Skeletal muscle tissue (tissue), 4 donors: ENCODE results near the gene PTPRN2. TPM values are rescaled to one million over a fixed set of nuclear protein-coding genes. Genes with fewer than 3 reads are reported as not detected.

Experiments used
- H3K27ac ChIP-seq: one replicate; pipeline ENCODE4 v1.7.0; 2013; ENCODE audit warnings: mild to moderate bottlenecking, low read depth, low read length, inconsistent platforms
- H3K27me3 ChIP-seq, 3 donors: one replicate each; pipeline ENCODE4 v1.7.0; 2013; ENCODE audit warnings: low read length in 3 of 3; ENCODE audit not compliant: control insufficient read depth in 3 of 3, insufficient read depth in 3 of 3
- H3K36me3 ChIP-seq, 3 donors: one replicate each; pipeline ENCODE4 v1.7.0; 2013; ENCODE audit warnings: low read length in 3 of 3; ENCODE audit not compliant: control insufficient read depth in 3 of 3, insufficient read depth in 3 of 3
- H3K4me1 ChIP-seq, 3 donors: one replicate each; pipeline ENCODE4 v1.7.0; 2013; ENCODE audit warnings: low read length in 3 of 3, mild to moderate bottlenecking in 3 of 3; ENCODE audit not compliant: control insufficient read depth in 3 of 3, insufficient read depth in 3 of 3
- H3K4me3 ChIP-seq, 3 donors: one replicate each; pipeline ENCODE4 v1.7.0; 2013; ENCODE audit warnings: low read length in 3 of 3
- H3K9ac ChIP-seq, 3 donors: one replicate each; pipeline ENCODE4 v1.7.0; 2013; ENCODE audit warnings: low read length in 3 of 3, mild to moderate bottlenecking in 3 of 3, moderate library complexity in 2 of 3, low read depth in 1 of 3
- H3K9me3 ChIP-seq, 3 donors: one replicate each; pipeline ENCODE4 v1.7.0; 2013; ENCODE audit warnings: low read length in 3 of 3; ENCODE audit not compliant: control insufficient read depth in 3 of 3
- total RNA-seq: library from RNA; depleted of rRNA; stranded (reverse); fragments of >200 nt; gene quantifications from one replicate; pipeline ENCODE4 v1.2.3, GENCODE V29; 2014
- donor health status: Osteomylitis.

Gene PTPRN2
- total RNA-seq, 1 donor from 2014 or later, result 1.6 TPM

DNA sequence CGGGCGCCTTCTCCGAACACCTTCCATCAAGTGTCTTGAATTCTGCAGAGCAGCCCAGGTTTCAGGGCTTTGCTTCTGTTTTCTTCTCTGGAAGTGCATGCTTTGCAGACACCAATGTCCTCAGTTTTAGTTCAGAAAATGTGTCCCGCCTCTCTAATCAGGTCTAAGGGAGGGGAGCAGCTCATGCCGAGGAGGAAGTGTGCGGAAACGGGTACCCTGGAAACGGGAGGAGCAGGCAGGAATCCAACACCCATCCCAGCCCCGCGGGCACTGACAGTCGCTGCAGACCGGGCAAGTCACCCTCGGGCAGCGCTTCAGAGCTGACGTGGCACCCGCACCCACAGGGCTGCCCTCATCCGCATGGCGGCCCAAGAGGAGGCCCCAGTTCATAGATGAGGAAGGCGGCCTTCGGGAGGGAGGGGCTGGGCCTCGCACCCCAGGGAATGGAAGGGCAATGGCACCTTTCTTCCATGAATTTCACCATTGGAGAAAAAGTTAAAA is 912.1 kb downstream of the PTPRN2 start:
- no peaks in the 10 kb centered on the region for H3K36me3 ChIP-seq
- peaks cover 9 to 45% (median 19%) of the 10 kb centered on the region in 3 donors for H3K27me3 ChIP-seq
- peaks cover 0 to 2% (median 0%) of the 10 kb centered on the region in 3 donors for H3K9me3 ChIP-seq
- H3K9ac ChIP-seq, result no peak overlapping the region
- no peaks in the 10 kb centered on the region for H3K4me1 ChIP-seq
- no peak overlapping the region for H3K27ac ChIP-seq
- H3K4me3 ChIP-seq, result no peak overlapping the region

DNA sequence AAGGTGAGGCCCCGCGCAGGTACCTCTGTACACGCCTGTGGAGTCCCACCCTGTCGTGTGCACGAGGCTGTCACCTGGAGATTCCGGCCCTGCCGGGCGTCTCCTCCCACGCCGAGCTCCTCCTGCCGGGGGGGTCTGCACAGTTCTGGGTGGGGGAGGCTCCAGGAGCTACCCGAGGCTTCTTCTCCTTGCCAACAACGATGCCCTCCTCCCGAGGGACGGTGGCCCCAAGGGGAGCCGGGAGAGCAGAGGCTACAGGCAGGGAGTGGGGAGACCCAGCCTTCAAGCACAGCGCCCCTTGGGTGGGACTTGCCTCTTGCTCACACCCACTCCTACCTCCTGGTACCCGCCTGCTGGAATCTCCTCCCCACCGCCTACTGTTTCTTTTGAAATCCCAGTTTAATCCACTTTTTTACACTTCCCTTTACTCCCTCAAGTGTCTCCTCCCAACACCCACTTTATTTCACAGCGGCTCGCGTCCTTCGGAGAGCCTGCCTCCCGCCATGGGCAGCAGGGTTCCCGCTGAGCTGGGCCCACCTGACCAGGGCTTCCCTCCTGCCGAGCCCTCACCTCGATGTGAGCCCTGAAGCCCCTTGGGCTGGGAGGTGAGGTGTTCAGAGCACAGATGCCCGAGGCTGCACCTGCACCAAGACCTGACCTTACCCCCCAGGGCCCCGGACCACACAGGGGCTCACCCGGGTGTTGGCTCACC is 912.8 kb downstream of the PTPRN2 start:
- H3K36me3 ChIP-seq, result no peaks in the 10 kb centered on the region
- no peaks in the 10 kb centered on the region for H3K4me1 ChIP-seq
- no peak overlapping the region for H3K9ac ChIP-seq
- peaks cover 0 to 2% (median 0%) of the 10 kb centered on the region in 3 donors for H3K9me3 ChIP-seq
- H3K27ac ChIP-seq, result no peak overlapping the region
- peaks cover 9 to 44% (median 20%) of the 10 kb centered on the region in 3 donors for H3K27me3 ChIP-seq
- no peak overlapping the region for H3K4me3 ChIP-seq

DNA sequence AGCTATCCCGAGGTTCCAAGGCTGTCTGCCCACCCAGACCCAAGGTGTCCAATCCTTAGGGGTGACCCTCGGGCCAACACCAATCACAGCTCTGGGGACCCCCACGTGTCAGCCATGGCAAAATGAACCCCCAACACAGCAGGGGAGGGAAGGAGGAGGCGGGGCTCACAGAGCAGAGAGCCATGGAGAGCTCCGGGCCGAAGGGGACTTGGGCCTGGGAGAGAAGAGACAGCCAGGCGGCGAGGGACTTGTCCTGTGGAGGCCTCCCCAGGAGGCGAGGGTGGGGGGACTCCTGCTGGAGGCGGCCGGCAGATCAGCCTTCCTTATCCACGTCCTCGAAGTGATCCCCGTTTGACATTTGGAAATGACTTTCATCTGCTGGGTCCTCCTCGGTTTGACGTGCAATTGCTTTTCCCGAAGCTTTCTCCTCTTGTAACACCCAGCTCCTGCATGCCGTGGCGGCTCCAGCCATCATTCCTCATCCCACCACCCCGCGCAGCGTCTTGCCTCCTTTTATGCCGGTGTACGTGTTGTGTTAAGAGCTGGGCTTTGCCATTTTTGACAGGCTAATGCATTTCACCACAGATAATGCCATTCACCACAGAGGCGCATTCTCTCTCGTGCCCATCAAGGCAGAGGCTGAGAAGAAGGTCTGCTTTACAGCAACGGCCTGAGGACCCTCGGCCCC is 913.5 kb downstream of the PTPRN2 start:
- peaks cover 9 to 41% (median 18%) of the 10 kb centered on the region in 3 donors for H3K27me3 ChIP-seq
- no peaks in the 10 kb centered on the region for H3K36me3 ChIP-seq
- H3K4me1 ChIP-seq, result no peaks in the 10 kb centered on the region
- H3K9me3 ChIP-seq, result peaks cover 0 to 2% (median 0%) of the 10 kb centered on the region in 3 donors
- H3K9ac ChIP-seq, result no peak overlapping the region
- no peak overlapping the region for H3K4me3 ChIP-seq
- H3K27ac ChIP-seq, result no peak overlapping the region

DNA sequence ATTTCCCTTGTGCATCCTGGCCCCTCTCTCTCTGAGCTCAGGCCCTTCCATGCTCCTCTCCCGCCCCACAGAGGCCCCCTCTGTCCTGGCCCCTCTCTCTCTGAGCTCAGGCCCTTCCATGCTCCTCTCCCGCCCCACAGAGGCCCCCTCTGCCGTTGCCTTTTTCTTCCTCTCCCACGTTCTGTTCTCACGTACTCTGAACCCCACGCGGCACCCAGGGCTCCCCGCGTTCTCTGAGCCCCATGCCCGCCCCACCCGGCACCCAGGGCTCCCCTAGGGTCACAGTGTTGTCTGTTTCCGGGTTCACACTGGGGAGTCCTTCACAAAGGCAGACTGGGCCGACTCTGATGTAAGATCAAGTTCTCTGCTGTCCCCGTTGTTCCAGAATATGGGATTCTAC is 914.0 kb downstream of the PTPRN2 start:
- Histone ChIP-seq H3K27ac (no peak overlapping the region), H3K9me3 (peaks cover 0 to 2% (median 0%) of the 10 kb centered on the region in 3 donors), H3K4me3 (no peak overlapping the region), H3K4me1 (no peaks in the 10 kb centered on the region), H3K27me3 (peaks cover 9 to 41% (median 15%) of the 10 kb centered on the region in 3 donors), H3K36me3 (no peaks in the 10 kb centered on the region), H3K9ac (no peak overlapping the region)

DNA sequence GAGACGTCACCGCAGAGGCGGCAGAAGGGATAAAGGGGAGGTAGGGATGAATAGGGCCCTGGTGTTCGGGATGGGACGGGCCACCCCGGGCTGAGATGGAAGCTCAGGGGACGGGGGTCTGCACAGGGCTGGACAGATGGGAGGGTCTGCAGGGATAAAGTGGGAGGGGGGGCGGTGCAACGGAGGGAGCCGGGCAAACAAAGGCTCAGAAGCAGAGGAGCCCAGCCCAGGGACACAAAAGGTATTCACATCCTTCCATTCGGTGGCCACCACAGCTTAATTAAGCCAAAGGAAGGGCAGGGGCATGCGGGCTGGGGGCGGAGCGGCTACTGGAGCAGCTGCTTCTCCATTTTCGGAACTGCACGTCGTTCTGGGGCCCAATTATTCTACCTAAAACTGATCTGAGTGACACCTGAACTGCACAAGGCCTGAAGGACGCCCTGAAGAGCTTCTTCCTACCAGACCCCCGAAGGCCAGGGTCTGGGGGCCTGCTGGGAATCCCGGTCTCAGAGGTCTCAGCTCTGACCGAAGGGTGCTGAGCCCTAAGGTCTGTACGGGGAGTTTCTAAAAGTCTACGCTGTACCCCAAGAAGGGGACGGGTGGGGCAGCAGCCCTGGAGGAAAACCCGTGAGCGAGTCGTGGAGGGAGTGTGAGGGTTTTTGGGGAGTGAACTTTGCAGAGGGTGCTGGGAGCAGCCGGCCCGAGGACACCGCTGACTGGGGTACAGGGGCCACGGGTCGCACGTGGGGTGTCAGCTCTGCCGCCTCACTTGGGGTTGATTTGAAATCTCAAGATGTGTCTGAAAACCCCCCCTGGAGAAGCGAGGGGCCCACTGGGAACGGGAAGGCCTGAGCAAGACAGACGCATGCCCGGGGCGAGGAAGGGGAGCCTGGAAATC is 916.0 kb downstream of the PTPRN2 start:
- no peak overlapping the region for H3K9ac ChIP-seq
- H3K27ac ChIP-seq, result no peak overlapping the region
- H3K9me3 ChIP-seq, result peaks cover 0 to 2% (median 0%) of the 10 kb centered on the region in 3 donors
- no peak overlapping the region for H3K4me3 ChIP-seq
- H3K36me3 ChIP-seq, result no peaks in the 10 kb centered on the region
- peaks cover 1 to 29% (median 7%) of the 10 kb centered on the region in 3 donors for H3K27me3 ChIP-seq
- H3K4me1 ChIP-seq, result no peaks in the 10 kb centered on the region

DNA sequence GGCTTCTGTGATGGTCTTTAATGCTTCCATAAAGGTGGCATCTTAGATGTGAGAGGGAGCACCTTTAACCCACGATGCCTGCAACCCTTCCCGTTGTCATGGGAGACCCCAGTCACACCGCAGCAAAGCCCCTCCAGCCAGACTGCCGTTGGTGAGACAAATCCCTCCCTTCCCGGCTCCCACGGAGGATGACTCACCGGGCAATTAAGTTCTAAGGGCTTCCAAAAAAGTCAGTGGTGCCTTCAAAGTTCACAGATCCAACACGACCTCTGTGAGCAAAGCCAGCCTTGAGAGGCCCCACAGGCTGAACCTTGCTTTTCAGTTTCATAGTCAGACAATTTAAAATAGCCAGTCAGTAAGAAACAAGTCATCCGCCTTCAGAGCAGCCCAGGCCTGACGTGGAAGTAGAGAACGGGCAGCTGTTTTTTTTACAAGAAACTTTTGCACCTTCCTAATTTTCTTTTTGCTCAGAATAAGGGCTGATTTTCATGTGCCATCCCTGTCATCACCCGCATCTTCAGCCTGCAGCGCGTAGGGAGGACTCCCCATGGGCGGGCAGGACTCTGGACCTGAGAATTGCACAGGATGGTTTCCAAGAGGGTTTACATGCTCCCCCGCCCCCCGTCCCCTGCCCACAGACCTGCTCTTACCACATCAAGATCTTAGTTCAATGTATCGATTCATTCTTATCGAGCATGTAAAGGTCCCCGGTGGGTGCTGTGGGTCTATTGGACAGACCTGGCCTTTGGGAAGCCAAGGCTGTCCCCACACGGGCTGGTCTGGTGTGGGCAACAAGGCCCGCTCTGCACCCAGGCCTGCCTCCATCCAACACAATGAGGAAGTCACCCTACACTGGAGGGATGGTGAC is 916.9 kb downstream of the PTPRN2 start:
- no peak overlapping the region for H3K4me3 ChIP-seq
- H3K4me1 ChIP-seq, result no peaks in the 10 kb centered on the region
- no peak overlapping the region for H3K27ac ChIP-seq
- no peaks in the 10 kb centered on the region for H3K36me3 ChIP-seq
- H3K27me3 ChIP-seq, result peaks cover 0 to 23% (median 3%) of the 10 kb centered on the region in 3 donors
- peaks cover 0 to 2% (median 0%) of the 10 kb centered on the region in 3 donors for H3K9me3 ChIP-seq
- no peak overlapping the region for H3K9ac ChIP-seq

DNA sequence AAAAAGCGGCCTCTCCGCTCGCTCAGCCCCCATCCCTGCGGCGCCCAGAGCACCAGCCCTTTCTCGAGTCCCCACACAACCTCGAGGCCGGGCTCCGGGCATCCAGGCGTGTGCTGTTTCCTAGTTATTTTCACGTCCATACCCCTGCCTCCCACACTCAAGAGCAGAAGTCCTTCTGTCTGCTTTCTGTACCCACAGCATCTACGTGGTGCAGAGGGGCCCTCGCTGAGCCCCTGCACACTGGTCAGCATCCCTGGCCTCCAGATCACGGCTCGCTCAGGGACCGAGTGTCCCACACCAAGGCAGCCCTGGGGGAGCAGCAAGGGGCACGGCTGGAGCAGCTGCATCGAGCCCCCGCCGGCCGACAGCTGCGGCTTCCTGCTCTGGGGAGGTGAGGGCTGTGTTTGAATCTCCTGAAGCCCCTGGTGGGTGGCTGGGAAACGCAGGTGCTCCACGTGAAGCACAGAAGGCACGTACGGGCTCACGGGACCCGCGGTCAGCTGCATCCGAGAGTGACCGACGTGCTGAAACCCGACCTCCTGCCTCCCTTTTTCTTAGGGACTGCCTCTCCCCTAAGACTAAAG is 917.8 kb downstream of the PTPRN2 start:
- H3K4me3 ChIP-seq, result no peak overlapping the region
- H3K27ac ChIP-seq, result no peak overlapping the region
- no peaks in the 10 kb centered on the region for H3K36me3 ChIP-seq
- H3K9ac ChIP-seq, result no peak overlapping the region
- H3K4me1 ChIP-seq, result no peaks in the 10 kb centered on the region
- peaks cover 0 to 16% (median 3%) of the 10 kb centered on the region in 3 donors for H3K27me3 ChIP-seq
- peaks cover 0 to 2% (median 0%) of the 10 kb centered on the region in 3 donors for H3K9me3 ChIP-seq

DNA sequence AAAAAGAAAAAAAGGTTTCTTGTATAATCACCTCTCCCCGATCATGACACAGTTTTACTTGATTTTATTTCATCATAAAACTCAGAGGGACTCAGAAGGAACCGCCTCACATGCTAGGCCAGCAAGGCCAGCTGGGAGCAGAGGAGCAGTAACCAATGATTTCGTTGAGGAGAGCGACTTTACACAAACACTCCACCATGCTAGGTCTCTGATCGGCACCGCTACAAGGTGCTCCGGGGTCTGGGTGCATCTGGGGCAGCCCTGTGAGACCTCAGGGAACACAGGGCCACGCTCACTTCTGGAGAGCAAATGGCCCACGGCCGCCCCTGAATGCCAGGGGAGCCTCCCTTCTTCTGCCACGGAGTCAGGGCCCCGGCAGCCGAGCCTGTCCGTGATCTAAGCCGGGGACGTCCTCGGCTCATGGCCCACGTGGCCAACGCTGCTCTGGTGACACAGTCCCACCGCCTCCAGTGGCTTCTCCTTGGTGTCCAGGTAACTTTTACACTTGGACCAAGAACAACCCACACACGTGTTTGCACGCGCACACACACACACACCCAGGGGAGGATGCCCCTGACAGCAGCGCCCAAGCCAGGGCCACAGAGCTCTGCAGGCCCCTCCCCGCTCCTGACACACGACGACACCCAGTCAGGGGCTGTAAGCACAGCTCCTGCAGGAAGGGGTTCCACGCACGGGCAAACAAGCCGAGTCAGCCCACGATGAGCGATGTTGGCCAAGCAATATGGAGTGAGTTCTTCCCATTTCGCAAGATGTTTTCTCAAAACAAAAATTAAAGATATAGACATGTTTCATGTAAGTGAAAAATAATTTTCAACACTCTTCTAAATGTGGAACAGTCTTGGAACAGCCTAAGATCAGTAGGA is 918.5 kb downstream of the PTPRN2 start:
- Histone ChIP-seq H3K36me3 (no peaks in the 10 kb centered on the region), H3K9me3 (peaks cover 0 to 2% (median 0%) of the 10 kb centered on the region in 3 donors), H3K27me3 (peaks cover 0 to 14% (median 3%) of the 10 kb centered on the region in 3 donors)

More for the DNA sequence above, 918.5 kb downstream of the PTPRN2 start:
- no peaks in the 10 kb centered on the region for H3K4me1 ChIP-seq
- no peak overlapping the region for H3K9ac ChIP-seq
- no peak overlapping the region for H3K27ac ChIP-seq
- H3K4me3 ChIP-seq, result no peak overlapping the region
